Neural progenitor cell (in vitro differentiated cells): ENCODE measurements around the gene SNCG.

ENCODE experiments used
- CTCF ChIP-seq: fragments of 200-600 bp; sonication (generic); IDR thresholded peaks from 2 replicates; pipeline ENCODE4 v1.5.1; 2017; ENCODE audit warnings: antibody characterized with exemption, mild to moderate bottlenecking
- EZH2 ChIP-seq: fragments of 200-600 bp; sonication (generic); IDR thresholded peaks from 2 replicates; pipeline ENCODE4 v1.6.1; 2017; ENCODE audit warnings: antibody characterized with exemption, mild to moderate bottlenecking, moderate library complexity
- EZH2phosphoT487 ChIP-seq: fragments of 200-600 bp; sonication (generic); IDR thresholded peaks from 2 replicates; pipeline ENCODE4 v1.6.1; 2017; ENCODE audit warnings: antibody characterized with exemption

GRCh38 chr10:86956195-86956847 is 2.1 kb upstream of the SNCG start:
- TF ChIP-seq CTCF: no peak
- TF ChIP-seq EZH2phosphoT487: no peak
- no peak for TF ChIP-seq EZH2
